GM12891 (cell line): ENCODE measurements around the gene PLEKHH1.

Source experiments
- DNase-seq: peaks from one replicate; pipeline ENCODE4 v3.0.0; 2011; ENCODE audit warnings: low spot score; ENCODE audit not compliant: insufficient read length
- FAIRE-seq: peaks from 2 replicates; lab custom pipeline; 2011; peaks lifted over from hg19 to GRCh38; lab: Jason Lieb, UNC
- PAX5 ChIP-seq: IDR thresholded peaks from 2 replicates; pipeline ENCODE4 v1.6.1; 2011; ENCODE audit warnings: low read length, moderate library complexity, mild to moderate bottlenecking; ENCODE audit not compliant: insufficient read depth, severe bottlenecking
- POLR2A ChIP-seq: IDR thresholded peaks from 2 replicates; pipeline ENCODE4 v1.6.1; 2011; ENCODE audit warnings: low read depth, low read length, control low read depth
- POLR2AphosphoS5 ChIP-seq: IDR thresholded peaks from 2 replicates; pipeline ENCODE4 v1.6.1; 2011; ENCODE audit warnings: low read depth, low read length, control low read depth
- POU2F2 ChIP-seq: IDR thresholded peaks from 2 replicates; pipeline ENCODE4 v1.6.1; 2011; ENCODE audit warnings: low read depth, mild to moderate bottlenecking, control low read depth, low read length, moderate library complexity
- SPI1 ChIP-seq: IDR thresholded peaks from 2 replicates; pipeline ENCODE4 v1.6.1; 2011; ENCODE audit warnings: low read depth, low read length, control low read depth
- TAF1 ChIP-seq: IDR thresholded peaks from 2 replicates; pipeline ENCODE4 v1.6.1; 2011; ENCODE audit warnings: low read depth, low read length, control low read depth

The PLEKHH1 gene

DNA sequence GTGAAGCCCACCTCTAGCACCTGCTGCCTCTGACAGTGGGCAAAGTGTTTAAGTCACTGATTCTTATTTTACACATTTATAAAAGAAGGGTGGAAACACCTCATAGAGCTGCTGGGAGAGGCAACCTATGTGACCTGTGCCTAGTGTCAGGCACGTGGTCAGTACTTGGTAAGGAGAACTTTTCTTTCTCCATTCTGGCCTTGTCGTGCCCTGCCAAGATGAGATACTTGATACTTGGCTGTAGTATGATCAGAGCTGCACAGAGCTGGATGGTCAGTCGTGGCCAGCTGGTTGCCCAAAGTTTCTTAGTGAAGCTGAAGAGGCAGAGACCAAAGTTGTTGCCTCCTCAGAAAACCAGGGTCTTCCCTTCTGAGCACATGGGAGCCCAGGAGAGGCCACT is 24.6 kb downstream of the PLEKHH1 start:
- no peak for DNase-seq
- no peak for FAIRE-seq
- TF ChIP-seq PAX5 (no peak), POLR2A (no peak), POLR2AphosphoS5 (no peak), SPI1 (no peak), POU2F2 (no peak), TAF1 (no peak)

- TF ChIP-seq SPI1 (peak; percentile 74), POLR2AphosphoS5 (no peak)
- DNase-seq (no peak), FAIRE-seq (no peak)
These were observed 26.5 kb downstream of the PLEKHH1 start for GRCh38 chr14:67559639-67560038.

GRCh38 chr14:67562025-67562775 is 29.1 kb downstream of the PLEKHH1 start:
- DNase-seq (no peak), FAIRE-seq (no peak)
- no peak for TF ChIP-seq POLR2A
- no peak for TF ChIP-seq POU2F2

DNA sequence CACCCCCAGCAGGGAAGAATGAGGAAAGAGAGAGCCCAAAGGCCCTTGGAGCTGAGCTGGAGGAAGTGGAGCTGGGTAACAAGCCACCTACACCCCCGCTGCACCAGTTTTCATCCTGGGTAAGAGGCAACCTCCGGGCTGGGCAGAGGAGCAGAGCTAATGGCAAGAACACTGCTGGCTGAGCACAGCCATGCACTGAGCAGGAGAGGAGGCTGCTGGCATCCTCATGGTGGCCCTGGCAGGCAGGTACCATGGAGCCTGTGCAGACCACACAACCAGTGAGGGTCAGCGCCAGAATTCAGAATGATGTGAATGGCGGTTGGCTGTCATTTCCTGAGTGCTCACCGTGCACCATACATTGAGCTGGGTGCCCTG is 29.7 kb downstream of the PLEKHH1 start:
- DNase-seq (no peak), FAIRE-seq (no peak)
- no peak for TF ChIP-seq PAX5
- TF ChIP-seq TAF1 = no peak
- no peak for TF ChIP-seq POU2F2
- no peak for TF ChIP-seq POLR2AphosphoS5
- TF ChIP-seq SPI1 = no peak
- TF ChIP-seq POLR2A = no peak

DNA sequence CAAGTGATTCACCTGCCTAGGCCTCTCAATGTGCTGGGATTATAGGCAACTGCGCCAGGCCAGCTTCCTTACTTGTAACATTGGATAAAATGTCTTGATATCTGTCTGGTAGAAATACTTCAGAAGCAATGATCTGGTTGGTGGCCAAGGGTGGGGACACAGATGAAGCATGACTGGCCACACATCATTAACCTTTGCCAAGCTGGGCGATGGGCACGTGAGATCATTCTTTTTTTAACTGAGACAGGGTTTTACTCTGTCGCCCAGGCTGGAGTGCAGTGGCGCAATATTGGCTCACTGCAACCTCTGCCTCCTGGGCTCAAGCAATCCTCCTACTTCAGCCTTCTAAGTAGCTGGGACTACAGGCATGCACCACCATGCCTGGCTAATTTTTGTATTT is 31.1 kb downstream of the PLEKHH1 start:
- DNase-seq (no peak), FAIRE-seq (no peak)
- TF ChIP-seq PAX5 = no peak

DNA sequence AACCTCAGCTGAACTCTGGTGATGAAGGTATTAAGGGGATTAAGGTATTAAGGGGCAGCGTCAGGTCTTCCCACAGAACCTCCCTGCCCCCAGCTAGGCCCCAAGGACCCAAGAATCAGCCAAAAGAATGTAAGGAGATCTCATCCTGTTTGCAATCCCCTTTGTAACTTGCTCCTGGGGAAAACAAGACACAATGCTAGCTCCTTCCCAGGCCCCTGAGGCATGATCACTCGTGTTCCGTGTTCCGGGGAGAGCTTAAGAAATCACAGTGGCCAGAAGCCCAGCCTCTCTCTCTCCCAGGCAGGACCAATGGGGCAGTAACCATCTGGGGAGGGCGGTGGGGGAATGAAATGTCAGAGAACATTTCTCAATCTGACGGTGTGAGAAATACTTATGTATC is 33.8 kb downstream of the PLEKHH1 start:
- no peak for TF ChIP-seq POU2F2
- TF ChIP-seq SPI1 = no peak
- TF ChIP-seq PAX5 = no peak
- TF ChIP-seq TAF1 = no peak
- TF ChIP-seq POLR2A = no peak
- TF ChIP-seq POLR2AphosphoS5 = no peak
- no peak for DNase-seq
- FAIRE-seq = no peak

DNA sequence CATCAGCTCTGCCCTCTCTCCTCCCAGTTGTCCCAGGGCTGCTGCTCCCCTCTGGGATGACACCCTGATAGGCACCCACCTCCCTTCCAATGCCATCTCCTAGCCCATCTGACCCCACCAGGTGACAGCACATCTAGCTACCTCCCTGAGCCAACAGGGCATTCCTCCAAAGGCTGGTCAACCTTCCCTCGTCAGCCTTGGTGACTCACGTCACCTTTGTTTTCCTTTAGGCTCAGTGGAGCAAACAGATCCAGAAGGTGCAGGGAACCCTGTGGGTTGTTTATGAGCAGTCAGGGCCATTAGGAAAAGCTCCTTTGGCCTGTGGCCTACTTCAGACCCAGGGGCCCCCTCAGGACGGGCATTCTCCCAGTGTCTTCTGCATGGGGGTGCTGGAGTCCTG is 34.6 kb downstream of the PLEKHH1 start:
- FAIRE-seq (no peak), DNase-seq (no peak)

GRCh38 chr14:67569011-67569650 is 36.0 kb downstream of the PLEKHH1 start:
- DNase-seq (no peak), FAIRE-seq (no peak)
- TF ChIP-seq POLR2AphosphoS5 = no peak

More for the DNA sequence above, 34.6 kb downstream of the PLEKHH1 start:
- TF ChIP-seq POU2F2 (no peak), PAX5 (no peak), POLR2AphosphoS5 (no peak), SPI1 (no peak), POLR2A (no peak), TAF1 (no peak)

DNA sequence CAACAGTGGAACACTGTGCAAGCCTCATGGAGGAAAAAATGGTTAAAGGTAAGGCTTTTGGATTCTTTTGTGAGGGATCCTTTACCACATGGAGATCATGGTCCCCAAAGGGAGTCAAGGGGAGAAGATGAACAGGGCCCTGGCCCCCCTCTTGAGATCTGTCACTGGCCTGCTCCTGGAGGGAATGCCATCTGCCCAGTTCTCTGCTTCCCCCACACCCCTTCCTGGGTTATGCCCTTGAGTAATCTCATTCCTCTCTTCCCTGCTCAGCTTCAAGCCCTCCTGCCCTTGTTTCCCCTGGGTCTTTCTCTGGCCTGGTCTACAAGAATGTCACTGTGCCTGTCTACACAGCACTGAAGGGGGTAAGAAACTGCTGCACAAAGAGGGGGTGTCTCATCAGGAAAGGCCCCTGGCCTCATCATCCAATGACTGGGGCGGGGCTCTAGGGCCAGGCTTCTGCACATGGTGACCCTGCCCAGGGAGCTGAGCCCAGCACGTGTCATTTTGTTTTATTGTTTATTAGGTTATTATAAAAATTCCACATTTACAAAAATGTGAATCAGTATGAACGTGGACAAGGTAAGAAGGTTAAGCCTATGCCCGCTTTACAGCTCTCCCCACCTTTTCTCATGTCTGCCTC is 36.7 kb downstream of the PLEKHH1 start:
- no peak for FAIRE-seq
- TF ChIP-seq SPI1 (no peak), POLR2A (no peak), PAX5 (no peak), POU2F2 (no peak), TAF1 (no peak)
- no peak for DNase-seq

- no peak for FAIRE-seq
- DNase-seq = no peak
- TF ChIP-seq TAF1 = no peak
- no peak for TF ChIP-seq POLR2AphosphoS5
- TF ChIP-seq POU2F2 = no peak
- no peak for TF ChIP-seq SPI1
- no peak for TF ChIP-seq POLR2A
- TF ChIP-seq PAX5 = no peak
These were observed 37.4 kb downstream of the PLEKHH1 start for GRCh38 chr14:67570453-67570852.

- no peak for TF ChIP-seq PAX5
- no peak for TF ChIP-seq POU2F2
- TF ChIP-seq POLR2A = no peak
- TF ChIP-seq TAF1 = no peak
- TF ChIP-seq POLR2AphosphoS5 = no peak
- no peak for TF ChIP-seq SPI1
- FAIRE-seq = peak; percentile 94
- peak; percentile 72 for DNase-seq
These were observed 38.3 kb downstream of the PLEKHH1 start for GRCh38 chr14:67571275-67571990.
